HG02571 (cell line): Measurements from ENCODE around the gene BRIP1.
"Not testable (repeated sequence)": the region's sequence is repeated elsewhere in the genome, so short reads cannot be mapped to it uniquely, and the experiment has no call there.

Experiments used
- ATAC-seq: cut with Tn5 transposase; IDR thresholded peaks from one replicate; pipeline ENCODE4 v1.9.1; 2021; ENCODE audit warnings: mild to moderate bottlenecking, moderate library complexity; ENCODE audit not compliant: unreplicated experiment

BRIP1 gene

DNA sequence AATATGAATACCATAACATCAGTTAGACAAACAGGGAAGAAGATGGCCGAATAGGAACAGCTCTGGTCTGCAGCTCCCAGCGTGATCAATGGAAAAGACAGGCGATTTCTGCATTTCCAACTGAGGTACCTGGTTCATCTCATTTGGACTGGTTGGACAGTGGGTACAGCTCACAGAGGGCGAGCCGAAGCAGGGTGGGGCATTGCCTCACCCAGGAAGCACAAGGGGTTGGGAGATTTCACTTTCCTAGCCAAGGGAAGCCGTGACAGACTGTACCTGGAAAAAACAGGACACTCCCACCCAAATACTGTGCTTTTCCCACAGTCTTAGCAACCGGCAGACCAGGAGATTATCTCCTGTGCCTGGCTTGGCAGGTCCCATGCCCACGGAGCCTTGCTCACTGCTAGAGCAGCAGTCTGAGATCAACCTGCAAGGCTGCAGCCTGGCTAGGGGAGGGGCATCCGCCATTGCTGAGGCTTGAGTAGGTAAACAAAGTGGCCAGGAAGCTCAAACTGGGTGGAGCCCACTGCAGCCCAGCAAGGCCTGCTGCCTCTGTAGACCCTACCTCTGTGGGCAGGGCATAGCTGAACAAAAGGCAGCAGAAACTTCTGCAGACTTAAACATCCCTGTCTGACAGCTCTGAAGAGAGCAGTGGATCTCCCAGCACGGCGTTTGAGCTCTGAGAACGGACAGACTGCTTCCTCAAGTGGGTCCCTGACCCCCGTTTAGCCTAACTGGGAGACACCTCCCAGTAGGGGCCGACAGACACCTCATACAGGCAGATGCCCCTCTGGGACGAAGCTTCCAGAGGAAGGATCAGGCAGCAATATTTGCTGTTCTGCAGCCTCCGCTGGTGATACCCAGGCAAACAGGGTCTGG is 190.1 kb downstream of the BRIP1 start:
- not testable (repeated sequence) for ATAC-seq

DNA sequence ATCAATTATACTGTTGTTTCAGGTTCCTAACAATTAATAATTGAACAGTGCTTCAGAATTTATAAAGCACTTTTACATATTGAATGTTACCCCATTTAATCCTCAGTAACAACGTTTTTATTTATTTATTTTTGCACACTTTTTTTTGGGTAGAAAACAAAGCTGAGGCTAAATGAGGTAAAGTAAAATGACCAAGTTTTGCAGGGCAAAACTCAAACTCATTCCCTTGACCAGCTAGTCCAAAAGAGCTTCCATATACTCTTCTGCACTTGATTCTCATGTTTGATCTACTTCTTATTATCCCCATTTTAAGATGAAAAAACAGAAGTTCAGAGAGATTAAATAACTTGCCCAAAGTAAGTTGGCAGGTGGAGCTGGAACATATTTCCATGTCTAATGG is 191.2 kb downstream of the BRIP1 start:
- ATAC-seq, result no peak

DNA sequence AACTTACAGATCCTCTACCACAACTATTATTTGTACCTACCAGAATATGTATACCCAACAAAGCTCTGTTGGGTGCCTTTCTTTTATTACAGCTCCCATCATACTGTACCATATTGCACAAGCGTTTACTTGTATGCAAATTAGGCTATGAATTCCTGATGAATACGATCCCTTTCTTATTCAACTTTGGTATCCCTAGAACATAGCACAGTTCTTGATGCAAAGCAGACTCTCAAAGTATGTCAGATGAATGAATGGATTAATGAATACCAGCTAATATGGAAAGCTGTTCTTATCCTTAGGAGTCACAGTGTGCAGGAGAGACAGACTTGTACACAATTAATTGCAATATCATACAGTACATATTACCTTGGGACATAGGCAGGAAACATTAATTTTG is 192.6 kb downstream of the BRIP1 start:
- ATAC-seq, result no peak

DNA sequence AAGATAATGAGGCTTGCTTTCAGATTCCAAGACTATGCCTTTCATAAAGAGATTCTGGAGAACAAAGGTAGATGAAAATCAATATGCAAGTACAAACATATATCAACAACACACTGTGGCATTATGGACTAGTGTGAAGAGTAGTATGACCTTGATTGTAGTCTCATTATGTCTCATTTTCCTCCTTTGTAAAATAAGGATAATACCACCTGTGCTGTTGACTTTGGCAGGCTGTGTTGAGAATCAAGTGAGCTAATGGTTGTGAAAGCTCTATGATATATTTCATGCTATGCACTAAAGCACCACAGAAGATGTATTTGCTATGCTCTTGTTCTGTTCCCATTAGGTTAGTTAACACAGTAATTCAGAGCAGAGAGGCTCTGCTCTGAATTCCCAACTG is 193.8 kb downstream of the BRIP1 start:
- ATAC-seq, result no peak

DNA sequence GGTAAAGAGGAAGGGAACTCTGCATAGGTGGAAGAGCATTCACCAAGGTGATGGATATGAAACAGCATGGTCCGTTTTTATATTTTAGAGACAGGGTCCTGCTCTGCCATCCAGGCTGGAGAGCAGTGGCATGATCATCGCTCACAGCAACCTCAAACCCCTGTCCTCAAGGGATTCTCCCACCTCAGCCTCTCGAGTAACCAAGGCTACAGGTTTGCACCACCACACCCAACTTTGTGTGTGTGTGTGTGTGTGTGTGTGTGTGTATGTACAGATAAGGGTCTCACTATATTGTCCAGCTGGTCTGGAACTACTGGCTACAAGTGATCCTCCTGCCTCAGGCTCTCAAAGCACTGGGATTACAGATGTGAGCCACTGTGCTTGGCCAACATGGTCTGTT is 194.8 kb downstream of the BRIP1 start:
- ATAC-seq, result no peak

DNA sequence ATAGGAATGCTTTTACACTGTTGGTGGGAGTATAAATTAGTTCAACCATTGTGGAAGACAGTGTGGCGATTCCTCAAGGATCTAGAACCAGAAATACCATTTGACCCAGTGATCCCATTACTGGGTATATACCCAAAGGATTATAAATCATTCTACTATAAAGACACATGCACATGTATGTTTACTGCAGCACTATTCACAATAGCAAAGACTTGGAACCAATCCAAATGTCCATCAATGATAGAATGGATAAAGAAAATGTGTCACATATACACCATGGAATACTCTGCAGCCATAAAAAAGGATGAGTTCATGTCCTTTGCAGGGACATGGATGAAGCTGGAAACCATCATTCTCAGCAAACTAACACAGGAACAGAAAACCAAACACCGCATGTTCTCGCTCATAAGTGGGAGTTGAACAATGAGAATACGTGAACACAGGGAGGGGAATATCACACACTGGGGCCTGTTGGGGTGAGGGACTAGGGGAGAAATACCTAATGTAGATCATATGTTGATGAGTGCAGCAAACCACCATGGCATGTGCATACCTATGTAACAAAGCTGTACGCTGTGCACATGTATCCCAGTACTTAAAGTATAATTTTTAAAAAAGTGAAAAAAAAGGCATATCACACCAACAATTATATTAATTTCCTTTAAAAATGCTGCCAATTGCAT is 196.8 kb downstream of the BRIP1 start:
- ATAC-seq, result not testable (repeated sequence)

DNA sequence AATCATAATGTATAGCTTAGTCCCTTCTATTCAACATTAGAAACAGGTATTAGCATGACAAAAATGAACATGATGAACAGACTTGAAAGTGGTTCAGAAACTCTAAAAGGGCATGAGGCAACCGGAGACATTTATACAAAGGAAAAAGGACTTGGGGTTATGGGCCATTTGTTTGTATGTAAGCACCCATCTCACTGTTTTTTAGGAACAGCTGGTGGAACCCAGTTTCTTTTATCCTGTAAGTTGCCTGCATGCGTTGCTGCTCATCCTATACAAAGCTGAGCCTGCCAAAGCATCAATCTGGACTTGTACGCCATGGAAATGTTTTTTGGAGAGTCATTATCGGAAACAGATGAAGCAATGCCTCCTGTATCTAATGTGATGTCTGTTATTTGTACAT is 200.0 kb downstream of the BRIP1 start:
- ATAC-seq, result no peak

DNA sequence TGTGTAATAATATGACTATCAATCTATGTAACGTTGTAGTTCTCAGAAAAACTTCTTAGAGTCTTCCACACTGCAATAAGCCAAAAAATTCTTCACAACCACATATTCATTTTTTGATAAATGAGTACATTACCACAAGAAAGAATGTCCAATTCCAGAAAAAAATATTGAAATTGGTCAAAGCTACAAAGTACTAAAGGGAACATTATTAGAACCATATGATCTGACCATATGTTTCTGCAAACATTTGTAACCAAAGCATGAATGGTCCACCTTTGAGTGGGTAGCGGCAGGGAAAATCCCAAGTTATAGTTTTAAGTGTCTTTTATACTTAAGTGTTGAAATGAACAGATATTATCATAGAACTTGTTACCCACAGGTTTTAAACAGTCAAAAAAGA is 200.6 kb downstream of the BRIP1 start:
- no peak for ATAC-seq

DNA sequence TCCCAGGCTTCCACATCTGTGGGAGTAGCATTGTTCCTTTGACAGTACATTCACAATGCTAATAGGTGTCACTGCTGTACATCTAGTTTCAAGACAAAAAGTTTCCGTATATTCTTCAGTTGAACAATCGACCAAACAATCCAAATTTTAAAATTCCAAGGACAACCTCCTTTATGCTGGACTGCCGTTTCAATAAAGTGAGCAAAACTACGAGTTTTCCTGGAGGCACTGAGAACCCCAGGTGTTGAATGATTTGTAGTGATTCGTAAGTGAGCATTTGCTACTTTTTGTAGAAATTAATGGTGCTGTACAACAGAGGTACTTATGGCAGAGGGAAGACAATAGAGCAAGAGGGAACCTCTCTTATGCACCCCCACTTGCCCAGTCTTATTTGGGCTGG is 201.1 kb downstream of the BRIP1 start:
- ATAC-seq, result no peak

DNA sequence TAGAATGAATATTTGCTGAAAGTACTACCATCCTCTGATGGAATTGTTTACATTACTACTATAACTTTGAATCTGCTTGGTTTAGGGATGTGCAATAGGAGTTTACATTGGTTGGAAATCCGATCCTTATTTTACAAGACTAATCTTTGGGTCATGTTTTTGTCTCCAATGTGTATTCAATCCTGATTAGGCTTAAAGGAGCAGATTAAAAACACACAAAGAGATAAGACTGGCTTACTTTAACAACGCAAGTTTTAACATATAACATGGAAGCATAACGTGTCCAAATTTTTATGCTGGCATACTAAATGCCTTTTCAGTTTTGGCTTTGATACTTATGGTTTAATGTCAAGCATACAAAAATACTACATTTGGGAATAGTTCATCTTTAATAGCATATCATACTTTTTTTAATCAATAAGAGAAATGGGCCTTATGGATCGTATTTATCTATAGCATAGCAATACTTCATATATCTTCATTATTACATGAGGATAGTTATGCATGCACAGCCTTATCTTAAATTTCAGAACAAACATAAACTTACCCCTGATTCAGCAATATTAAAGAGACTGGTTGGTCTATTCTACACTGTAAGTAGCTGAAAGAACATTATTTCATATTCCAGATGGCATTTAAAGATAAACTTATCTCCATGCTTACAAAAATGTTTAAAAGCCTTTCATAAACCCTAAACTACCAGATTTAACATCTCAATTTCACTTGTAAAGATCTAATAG is 202.4 kb downstream of the BRIP1 start:
- ATAC-seq, result no peak

DNA sequence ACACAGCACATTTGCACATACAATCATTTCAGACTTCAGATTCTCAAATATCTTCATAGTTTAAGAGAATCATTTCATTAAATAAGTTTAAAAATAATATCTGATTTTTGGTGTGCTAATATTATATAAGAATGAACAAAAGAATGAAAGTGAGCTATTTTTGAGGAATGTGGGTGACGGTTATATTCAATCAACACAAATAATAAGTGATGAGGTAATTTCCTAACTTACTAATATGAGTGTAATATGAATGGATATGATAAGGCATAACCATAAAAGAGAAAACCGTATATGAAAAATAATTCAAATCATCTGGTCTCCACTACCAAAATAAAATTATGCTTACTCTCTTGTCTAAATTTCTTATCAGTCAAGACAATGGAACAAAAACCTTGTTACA is 203.9 kb downstream of the BRIP1 start:
- no peak for ATAC-seq

DNA sequence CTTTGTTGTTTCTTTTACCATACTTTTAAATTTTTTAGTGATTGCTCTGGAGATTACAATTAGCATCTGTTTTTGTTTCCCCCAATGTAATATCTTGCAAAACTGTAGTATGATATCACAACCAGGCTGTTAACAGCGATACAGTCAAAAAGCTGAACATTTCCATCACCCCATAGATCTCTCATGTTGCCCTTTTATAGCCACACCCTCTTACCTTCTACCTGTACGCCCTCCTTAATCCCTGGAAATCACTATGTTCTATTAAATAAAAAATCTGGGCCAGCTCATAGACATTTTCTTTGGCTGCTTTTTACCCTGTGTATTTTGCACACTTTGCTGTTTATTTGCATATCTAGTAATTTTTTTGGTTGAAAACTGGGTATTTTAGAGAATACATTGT is 205.1 kb downstream of the BRIP1 start:
- ATAC-seq, result no peak

DNA sequence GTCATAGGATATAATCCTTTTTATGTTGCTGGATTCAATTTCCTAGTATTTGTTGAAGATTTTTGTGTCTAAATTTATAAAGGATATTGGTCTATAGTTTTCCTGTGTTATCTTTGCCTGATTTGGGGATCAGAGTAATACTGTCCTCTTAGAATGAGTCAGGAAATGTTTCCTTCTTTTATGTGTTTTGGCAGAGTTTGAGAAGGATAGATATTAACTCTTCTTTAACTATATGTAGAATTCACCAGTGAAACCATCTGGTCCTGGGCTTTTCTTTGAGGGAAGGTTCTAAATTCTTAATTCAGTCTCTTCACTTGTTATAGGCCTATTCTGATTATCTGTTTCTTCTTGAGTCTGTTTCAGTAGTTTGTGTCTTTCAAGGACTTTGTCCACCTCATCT is 206.0 kb downstream of the BRIP1 start:
- ATAC-seq, result no peak

DNA sequence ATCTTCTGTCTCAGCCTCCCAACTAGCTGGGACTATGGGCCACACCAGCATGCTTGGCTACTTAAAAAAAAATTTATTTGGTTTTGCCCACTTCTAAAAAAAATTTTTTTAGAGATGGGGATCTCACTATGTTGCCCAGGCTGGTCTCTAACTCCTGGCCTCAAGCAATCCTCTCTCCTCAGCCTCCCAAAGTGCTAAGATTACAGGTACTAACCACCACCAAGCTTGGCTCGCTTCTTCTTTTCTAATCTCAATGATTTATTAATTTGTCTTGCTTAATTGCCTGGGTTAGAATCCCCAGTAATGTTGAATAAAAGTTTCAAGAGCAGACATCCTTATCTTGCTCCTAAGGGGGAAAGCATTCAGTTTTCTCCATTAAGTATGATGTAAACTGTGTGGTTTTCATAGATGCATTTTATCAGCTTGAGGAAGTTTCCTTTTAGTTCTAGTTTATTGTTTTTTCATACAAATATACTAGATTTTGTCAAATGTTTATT is 206.6 kb downstream of the BRIP1 start:
- no peak for ATAC-seq

DNA sequence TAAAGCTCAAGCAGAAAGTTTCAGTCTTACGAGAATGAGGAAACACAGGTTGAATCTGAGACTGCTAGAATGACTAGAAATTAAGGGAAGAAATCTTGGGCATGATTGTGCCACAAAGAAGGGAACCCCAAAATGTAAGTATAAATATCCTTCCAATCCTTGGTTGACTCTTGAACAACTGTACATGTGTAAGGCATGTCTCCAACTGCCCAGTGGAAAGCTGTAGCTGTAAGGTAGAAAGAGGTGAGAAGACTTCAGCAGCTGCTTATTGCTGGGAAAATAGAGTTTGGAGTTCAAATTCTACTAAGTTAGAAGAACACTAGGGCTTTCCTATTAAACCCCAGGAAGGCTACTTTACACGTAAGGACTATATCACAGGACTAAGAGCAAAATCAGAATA is 212.6 kb downstream of the BRIP1 start:
- no peak for ATAC-seq

DNA sequence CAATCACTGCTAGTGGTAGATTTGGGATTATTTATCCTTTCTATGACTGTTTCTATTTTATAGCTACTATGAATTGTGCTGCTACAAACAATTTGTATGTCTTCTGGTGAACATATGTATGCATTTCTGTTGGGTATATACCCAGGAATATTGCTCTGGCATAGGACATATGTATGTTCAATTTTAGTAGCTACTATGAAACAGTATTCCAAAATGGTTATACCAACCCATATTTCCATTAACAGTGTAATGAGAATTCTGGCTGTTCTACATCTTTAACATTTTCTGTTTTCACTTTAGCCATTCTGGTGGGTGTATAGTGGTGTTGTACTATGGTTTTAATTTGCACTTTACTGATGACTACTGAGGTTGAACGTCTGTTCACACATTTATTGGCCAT is 214.7 kb downstream of the BRIP1 start:
- no peak for ATAC-seq

DNA sequence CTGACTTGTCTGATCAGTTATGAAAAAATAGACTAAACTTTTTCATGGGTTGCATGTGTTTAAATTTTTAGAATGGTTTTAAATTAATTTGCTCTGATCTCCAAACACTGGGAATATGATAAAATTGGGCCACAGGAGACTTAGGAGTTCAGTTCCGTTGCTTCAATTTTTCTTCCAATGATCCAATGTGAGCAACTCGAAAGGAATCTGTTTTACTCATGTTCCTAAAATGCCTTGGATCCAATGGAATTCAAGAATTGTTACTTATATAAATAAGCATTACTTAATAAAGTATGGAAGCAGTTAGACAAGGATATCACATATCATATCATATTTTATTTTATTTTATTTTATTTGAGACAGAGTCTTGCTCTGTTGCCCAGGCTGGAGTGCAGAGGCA is 216.3 kb downstream of the BRIP1 start:
- no peak for ATAC-seq

DNA sequence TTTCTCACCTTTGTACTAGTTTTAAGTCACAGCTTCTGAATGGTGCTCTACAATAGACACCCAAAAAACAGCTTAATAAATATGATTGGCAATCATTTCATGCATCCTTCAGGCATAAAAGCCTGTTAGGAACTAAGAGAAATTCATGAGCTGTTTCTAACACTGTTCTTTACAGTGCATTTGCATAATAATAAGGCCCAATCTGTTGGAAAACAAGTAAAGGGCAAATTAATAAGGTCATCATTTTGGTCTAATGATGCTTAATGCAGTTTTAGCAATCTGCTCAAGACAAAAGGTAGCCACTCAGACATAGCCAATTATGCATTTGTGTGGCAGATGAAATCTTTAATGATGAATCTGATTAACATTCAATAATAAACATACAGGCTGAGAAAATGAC is 216.8 kb downstream of the BRIP1 start:
- no peak for ATAC-seq

DNA sequence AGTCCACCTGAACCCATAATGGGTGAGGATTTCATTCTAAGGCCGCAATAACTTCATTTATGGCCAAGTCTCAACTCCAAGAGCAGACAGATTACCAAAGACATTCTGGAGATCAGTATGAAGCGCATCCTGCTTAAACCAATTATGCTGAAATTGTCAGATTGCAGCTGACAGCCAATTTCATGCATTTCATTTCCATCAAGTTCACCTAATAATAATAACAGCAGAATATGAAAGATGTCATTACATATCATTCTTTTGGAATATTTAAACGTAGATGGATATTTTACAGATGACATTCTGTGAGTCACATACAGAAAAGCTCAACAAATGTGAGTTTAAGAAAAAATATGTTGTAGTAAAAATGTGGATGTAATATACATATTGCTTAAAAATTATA is 217.4 kb downstream of the BRIP1 start:
- ATAC-seq, result no peak

DNA sequence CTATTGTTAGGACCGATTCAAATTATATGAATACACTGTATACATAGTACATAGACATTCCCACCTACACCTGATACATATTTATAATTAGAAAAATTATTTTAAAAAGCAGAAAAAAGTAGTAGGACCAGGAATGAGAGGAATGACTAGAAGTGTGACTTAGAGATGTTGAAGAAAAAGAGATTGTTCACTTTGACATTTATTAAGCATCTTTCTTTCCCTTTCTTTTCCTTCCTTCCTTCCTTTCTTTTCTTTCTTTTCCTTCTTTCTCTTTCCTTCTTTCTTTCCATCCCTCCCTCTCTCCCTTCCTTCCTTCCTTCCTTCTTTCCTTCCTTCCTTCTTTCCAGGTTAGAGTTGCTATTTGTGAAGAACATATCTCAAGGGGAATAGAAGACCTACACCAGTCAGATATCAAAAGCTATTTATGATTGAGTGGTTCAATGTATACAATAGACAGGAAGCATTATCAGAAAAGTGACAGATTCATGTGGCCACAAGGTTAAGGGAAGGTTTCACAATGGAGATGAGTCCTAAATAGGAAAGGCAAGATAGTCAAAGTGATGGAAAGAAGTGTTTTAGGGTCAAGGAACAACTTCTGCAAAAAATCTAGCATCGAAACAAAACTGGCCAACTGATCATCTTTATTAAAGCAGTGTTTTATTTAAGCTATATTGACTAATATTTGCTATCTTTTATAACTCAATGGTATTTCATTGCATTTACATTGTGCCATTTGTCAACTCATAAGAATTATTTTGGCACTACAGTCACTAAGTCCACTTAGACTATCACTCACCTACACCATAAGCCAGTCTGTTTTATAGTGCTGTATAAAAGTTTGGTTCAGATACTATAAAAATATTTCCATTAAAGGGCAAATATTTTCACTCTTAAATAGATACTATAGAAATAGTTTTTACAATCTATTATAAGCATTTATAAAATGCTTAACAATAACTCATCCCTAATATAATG is 218.2 kb downstream of the BRIP1 start:
- no peak for ATAC-seq
